NCI-H1436 treated with DMSO at 0.1 percent for 48 hours (cell line): ENCODE data around the gene EIF4A2.
"Not testable (repeated sequence)": the region's sequence is repeated elsewhere in the genome, so short reads cannot be mapped to it uniquely, and the experiment has no call there.

Source experiments
- DNase-seq: peaks from one replicate; lab custom pipeline; 2025; lab: John Stamatoyannopoulos, UW

EIF4A2 gene

GRCh38 chr3:186784820-186785494, 1.6 kb downstream of the EIF4A2 start:
- no peak for DNase-seq

GRCh38 chr3:186785495-186786018, 2.2 kb downstream of the EIF4A2 start:
- DNase-seq: no peak

- DNase-seq: no peak
Observed at GRCh38 chr3:186786922-186787321, 3.5 kb downstream of the EIF4A2 start.

- DNase-seq: no peak
Observed at GRCh38 chr3:186787642-186788481, 4.5 kb downstream of the EIF4A2 start.

GRCh38 chr3:186788482-186789370, 5.3 kb downstream of the EIF4A2 start:
- DNase-seq: no peak

- DNase-seq: no peak
Observed at GRCh38 chr3:186789554-186790260, 6.3 kb downstream of the EIF4A2 start.

GRCh38 chr3:186790261-186790981, 7.0 kb downstream of the EIF4A2 start:
- DNase-seq: no peak

GRCh38 chr3:186798239-186798874, 15.0 kb downstream of the EIF4A2 start:
- no peak for DNase-seq

- DNase-seq: no peak
Observed at GRCh38 chr3:186800285-186800684, 16.9 kb downstream of the EIF4A2 start.

- DNase-seq: no peak
Observed at GRCh38 chr3:186802701-186803100, 19.3 kb downstream of the EIF4A2 start.

- not testable (repeated sequence) for DNase-seq
Observed at GRCh38 chr3:186803447-186803846, 20.1 kb downstream of the EIF4A2 start.

GRCh38 chr3:186806089-186807055, 23.0 kb downstream of the EIF4A2 start, which contains the start of gene RFC4:
Gene RFC4 (minus strand): TSS chr3:186806482. CDS start chr3:186804713, 1,769 bp downstream.
- no peak for DNase-seq

- DNase-seq: no peak
Observed at GRCh38 chr3:186807231-186807630, 23.9 kb downstream of the EIF4A2 start.

- no peak for DNase-seq
Observed at GRCh38 chr3:186810336-186810996, 27.1 kb downstream of the EIF4A2 start.

GRCh38 chr3:186811313-186811712, 27.9 kb downstream of the EIF4A2 start:
- not testable (repeated sequence) for DNase-seq

- DNase-seq: no peak
Observed at GRCh38 chr3:186814100-186814499, 30.7 kb downstream of the EIF4A2 start.

GRCh38 chr3:186815435-186815834, 32.1 kb downstream of the EIF4A2 start:
- DNase-seq: no peak

GRCh38 chr3:186818516-186818915, 35.1 kb downstream of the EIF4A2 start:
- DNase-seq: no peak
